Measurements from ENCODE around the gene COA3. TPM values are rescaled to one million over a fixed set of nuclear protein-coding genes. Genes with fewer than 3 reads are reported as not detected.
"Not testable (repeated sequence)": the region's sequence is repeated elsewhere in the genome, so short reads cannot be mapped to it uniquely, and the experiment has no call there.

Gene COA3
- total RNA-seq, 1 donor from 2014 or later, result 47.2 TPM

GRCh38 chr17:42782166-42783061, 16.1 kb downstream of the COA3 start:
- no peak for DNase-seq (ENCODE audit: low spot score)

GRCh38 chr17:42781639-42782165, 16.8 kb downstream of the COA3 start:
- no peak for DNase-seq (ENCODE audit: low spot score)

DNA sequence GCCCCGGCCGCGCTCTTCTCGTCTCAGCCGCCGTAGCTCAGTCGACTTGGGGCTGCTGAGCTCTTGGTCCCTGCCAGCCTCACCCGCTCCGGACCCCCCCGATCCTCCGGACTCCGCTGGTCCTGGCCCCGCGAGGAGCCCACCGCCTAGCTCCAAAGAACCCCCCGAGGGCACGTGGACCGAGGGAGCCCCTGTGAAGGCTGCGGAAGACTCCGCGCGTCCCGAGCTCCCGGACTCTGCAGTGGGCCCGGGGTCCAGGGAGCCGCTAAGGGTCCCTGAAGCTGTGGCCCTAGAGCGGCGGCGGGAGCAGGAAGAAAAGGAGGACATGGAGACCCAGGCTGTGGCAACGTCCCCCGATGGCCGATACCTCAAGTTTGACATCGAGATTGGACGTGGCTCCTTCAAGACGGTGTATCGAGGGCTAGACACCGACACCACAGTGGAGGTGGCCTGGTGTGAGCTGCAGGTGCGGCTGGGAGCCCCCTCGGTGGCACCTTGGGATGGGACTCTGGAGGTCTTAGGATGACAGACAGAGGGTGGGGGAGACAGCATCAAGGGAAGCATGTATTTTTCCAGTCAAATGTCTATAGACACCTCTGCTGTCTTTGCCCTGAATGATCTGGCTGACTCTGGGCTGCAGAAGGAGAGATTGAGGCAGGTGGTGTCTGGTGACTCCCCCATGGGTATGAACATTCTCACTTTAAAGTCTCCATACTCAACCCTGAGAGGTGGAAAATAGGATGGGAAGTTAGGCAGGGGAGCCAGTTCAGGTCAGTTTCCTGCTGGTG, 17.5 kb downstream of the COA3 start:
- DNase-seq (ENCODE audit: low spot score), result no peak

- no peak for DNase-seq (ENCODE audit: low spot score)
Observed at GRCh38 chr17:42779936-42780850, 18.3 kb downstream of the COA3 start, which contains the start of gene WNK4. TSS of gene WNK4 (plus strand) at chr17:42780610. CDS start at chr17:42780699, 89 bp downstream.

DNA sequence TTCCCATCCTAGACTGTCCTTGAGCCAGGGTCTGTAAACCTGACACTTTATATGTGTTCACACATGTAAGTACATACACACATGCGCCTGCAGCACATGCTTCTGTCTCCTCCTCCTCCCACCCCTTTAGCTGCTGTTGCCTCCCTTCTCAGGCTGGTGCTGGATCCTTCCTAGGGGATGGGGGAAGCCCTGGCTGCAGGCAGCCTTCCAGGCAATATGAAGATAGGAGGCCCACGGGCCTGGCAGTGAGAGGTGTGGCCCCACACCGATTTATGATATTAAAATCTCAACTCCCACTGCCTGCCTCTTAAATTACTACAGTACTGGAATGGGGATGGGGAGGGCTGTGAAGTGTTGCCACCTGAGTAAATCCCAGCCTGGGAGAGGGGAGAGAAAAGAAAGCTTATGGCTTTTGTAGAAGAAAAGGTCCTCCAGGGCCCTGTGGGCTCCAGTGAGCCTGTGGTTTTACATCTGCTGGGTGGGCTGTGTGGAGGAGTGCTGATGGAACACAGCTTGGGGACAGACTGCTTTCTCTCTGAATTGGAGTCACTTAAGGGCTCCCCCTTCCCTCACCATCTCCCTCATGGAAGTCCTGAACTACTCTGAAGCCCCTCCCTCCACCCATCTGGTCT, 19.1 kb downstream of the COA3 start:
- DNase-seq (ENCODE audit: low spot score), result no peak

- no peak for DNase-seq (ENCODE audit: low spot score)
Observed at GRCh38 chr17:42778570-42778969, 19.9 kb downstream of the COA3 start.

DNA sequence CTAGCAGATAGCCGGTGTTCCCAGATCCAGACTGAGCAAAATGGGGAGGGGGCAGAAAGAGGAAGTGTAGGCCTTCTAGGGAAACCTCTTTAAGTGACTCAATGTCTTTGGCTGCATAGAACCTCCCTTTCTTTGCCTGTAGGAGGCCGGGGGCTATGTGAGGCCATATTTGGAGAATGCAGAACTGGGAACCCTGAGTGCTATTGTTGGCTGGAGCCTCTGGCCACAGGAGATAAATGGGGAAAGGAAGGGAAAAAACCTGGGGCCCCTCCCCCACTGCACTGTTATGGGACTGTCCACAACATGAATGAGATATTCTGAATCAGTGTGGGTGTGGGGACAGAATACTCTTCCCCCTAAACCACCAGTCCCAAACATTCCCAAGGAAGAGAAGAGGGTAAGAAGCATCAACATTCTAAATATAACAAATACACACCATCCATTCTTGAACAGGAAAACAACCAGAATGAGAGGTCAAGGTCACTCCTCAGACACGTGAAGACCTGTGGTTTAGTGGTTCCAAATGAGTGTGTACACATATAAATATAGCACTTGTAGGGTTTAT, 22.9 kb downstream of the COA3 start:
- no peak for DNase-seq (ENCODE audit: low spot score)

- DNase-seq (ENCODE audit: low spot score), result no peak
Observed at GRCh38 chr17:42774066-42774745, 24.3 kb downstream of the COA3 start.

- DNase-seq (ENCODE audit: low spot score), result peak; percentile 87
Observed at GRCh38 chr17:42773290-42774035, 25.0 kb downstream of the COA3 start, which contains the start of gene VPS25. TSS of gene VPS25 (plus strand) at chr17:42773449. CDS start at chr17:42773476, 27 bp downstream.

DNA sequence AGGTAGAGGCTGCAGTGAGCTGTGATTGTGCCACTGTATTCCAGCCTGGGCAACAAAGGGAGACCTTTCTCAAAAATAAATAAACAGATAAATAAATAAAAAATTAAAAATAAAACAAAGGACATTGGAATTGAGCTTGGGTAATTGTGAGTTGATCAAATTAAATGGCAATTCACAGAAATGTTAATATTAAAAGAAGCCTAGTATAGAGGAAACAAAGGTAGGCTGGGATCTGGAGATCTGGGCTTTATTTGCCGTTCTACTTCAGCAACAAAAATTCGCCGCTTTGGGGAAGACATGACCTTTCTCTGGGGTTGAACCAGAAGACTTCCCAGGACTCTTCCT, 25.6 kb downstream of the COA3 start:
- DNase-seq (ENCODE audit: low spot score), result no peak

DNA sequence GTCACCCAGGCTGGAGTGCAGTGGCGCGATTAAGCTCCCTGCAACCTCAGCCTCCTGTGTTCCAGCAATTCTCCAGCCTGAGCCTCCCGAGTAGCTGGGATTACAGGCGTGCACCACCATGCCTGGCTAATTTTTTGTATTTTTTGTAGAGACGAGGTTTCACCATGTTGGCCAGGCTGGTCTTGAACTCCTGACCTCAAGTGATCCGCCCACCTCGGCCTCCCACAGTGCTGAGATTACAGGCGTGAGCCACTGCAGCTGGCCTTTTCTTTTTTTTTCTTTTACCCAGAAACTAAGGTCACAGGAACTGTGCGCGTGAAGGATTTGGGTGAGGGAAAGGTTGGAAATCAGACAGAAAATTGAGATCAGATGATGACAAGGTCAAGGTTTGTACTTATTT, 28.5 kb downstream of the COA3 start:
- not testable (repeated sequence) for DNase-seq (ENCODE audit: low spot score)

- not testable (repeated sequence) for DNase-seq (ENCODE audit: low spot score)
Observed at GRCh38 chr17:42768006-42768405, 30.5 kb downstream of the COA3 start.

GRCh38 chr17:42767512-42767911, 31.0 kb downstream of the COA3 start:
- DNase-seq (ENCODE audit: low spot score), result no peak

- no peak for DNase-seq (ENCODE audit: low spot score)
Observed at GRCh38 chr17:42766124-42766523, 32.4 kb downstream of the COA3 start.

- DNase-seq (ENCODE audit: low spot score), result no peak
Observed at GRCh38 chr17:42761638-42762037, 36.9 kb downstream of the COA3 start.

GRCh38 chr17:42760652-42761581, 37.6 kb downstream of the COA3 start, which contains the start of gene RAMP2:
TSS of gene RAMP2 (plus strand) at chr17:42761227. CDS start at chr17:42761262, 35 bp downstream.
- DNase-seq (ENCODE audit: low spot score), result peak; percentile 53

GRCh38 chr17:42759982-42760651, 38.4 kb downstream of the COA3 start:
- DNase-seq (ENCODE audit: low spot score), result no peak
